GM18517 (cell line): ENCODE data around the gene DGUOK.

ENCODE experiments used
- ATAC-seq: cut with Tn5 transposase; IDR thresholded peaks from one replicate; pipeline ENCODE4 v1.9.1; 2021; ENCODE audit warnings: mild to moderate bottlenecking, moderate library complexity; ENCODE audit not compliant: unreplicated experiment

Gene DGUOK

GRCh38 chr2:73946215-73946614 lies 19.5 kb downstream of the DGUOK start:
- ATAC-seq: no peak

GRCh38 chr2:73946666-73947065 lies 20.0 kb downstream of the DGUOK start:
- ATAC-seq: no peak

GRCh38 chr2:73947412-73948018 lies 20.8 kb downstream of the DGUOK start:
- no peak for ATAC-seq

GRCh38 chr2:73949802-73950201 lies 23.1 kb downstream of the DGUOK start:
- no peak for ATAC-seq

- ATAC-seq: no peak
These were observed 26.1 kb downstream of the DGUOK start for GRCh38 chr2:73952499-73953446.

- ATAC-seq: no peak
These were observed 29.7 kb downstream of the DGUOK start for GRCh38 chr2:73956218-73956865.

- ATAC-seq: no peak
These were observed 34.6 kb downstream of the DGUOK start for GRCh38 chr2:73961274-73961673.

- no peak for ATAC-seq
These were observed 35.3 kb downstream of the DGUOK start for GRCh38 chr2:73961823-73962615.

GRCh38 chr2:73962798-73963197 lies 36.1 kb downstream of the DGUOK start:
- no peak for ATAC-seq

- ATAC-seq: peak; percentile 69
These were observed 36.9 kb downstream of the DGUOK start for GRCh38 chr2:73963385-73964120.

GRCh38 chr2:73964223-73964622 lies 37.5 kb downstream of the DGUOK start:
- ATAC-seq: no peak

GRCh38 chr2:73965053-73965452 lies 38.4 kb downstream of the DGUOK start:
- no peak for ATAC-seq

GRCh38 chr2:73968357-73968937 lies 41.8 kb downstream of the DGUOK start:
- no peak for ATAC-seq

- no peak for ATAC-seq
These were observed 42.7 kb downstream of the DGUOK start for GRCh38 chr2:73969356-73969755.

GRCh38 chr2:73970141-73970803 lies 43.6 kb downstream of the DGUOK start:
- ATAC-seq: no peak

- peak; percentile 89 for ATAC-seq
These were observed 44.3 kb downstream of the DGUOK start for GRCh38 chr2:73970850-73971471.

GRCh38 chr2:73971722-73972121 lies 45.0 kb downstream of the DGUOK start:
- no peak for ATAC-seq

- ATAC-seq: no peak
These were observed 46.2 kb downstream of the DGUOK start for GRCh38 chr2:73972846-73973245.

- ATAC-seq: no peak
These were observed 49.1 kb downstream of the DGUOK start for GRCh38 chr2:73975731-73976130.
